WTC11 (cell line): ENCODE data around the gene FAM107B. TPM values are rescaled to one million over a fixed set of nuclear protein-coding genes. Genes with fewer than 3 reads are reported as not detected.

Source experiments
- ATAC-seq: fragments of 200-7000 bp; cut with Tn5 transposase; 2 replicates; pipeline ENCODE4 v1.10.0; 2021; ENCODE audit warnings: mild to moderate bottlenecking, moderate library complexity
- CTCF ChIA-PET: fragments of 300-600 bp; sonication (Branson Sonifier 250); formaldehyde crosslinking; loops from one replicate; lab custom pipeline; 2021; ENCODE audit warnings: antibody characterized with exemption; lab: Charles Lee
- POLR2A ChIA-PET: fragments of 350-600 bp; sonication (Branson Sonifier 250); formaldehyde crosslinking; loops from one replicate; lab custom pipeline; 2021; ENCODE audit warnings: antibody characterized with exemption; lab: Charles Lee
- DNase-seq: peaks from one replicate; pipeline ENCODE4 v3.0.0; 2021; ENCODE audit warnings: low spot score
- H3K27ac Mint-ChIP-seq: 2 replicates; pipeline ENCODE4 v1.8.0; 2021; ENCODE audit warnings: mixed read lengths
- H3K27me3 Mint-ChIP-seq: 2 replicates; pipeline ENCODE4 v1.8.0; 2021; ENCODE audit warnings: low read depth, mild to moderate bottlenecking, moderate library complexity, mixed read lengths
- H3K36me3 Mint-ChIP-seq: 2 replicates; pipeline ENCODE4 v1.8.0; 2021; ENCODE audit warnings: mixed read lengths
- H3K4me1 Mint-ChIP-seq: 2 replicates; pipeline ENCODE4 v1.8.0; 2022; ENCODE audit warnings: mixed read lengths
- H3K4me3 Mint-ChIP-seq: 2 replicates; pipeline ENCODE4 v1.8.0; 2021; ENCODE audit warnings: mild to moderate bottlenecking, moderate library complexity, mixed read lengths
- H3K9me3 Mint-ChIP-seq: 2 replicates; pipeline ENCODE4 v1.8.0; 2021; ENCODE audit warnings: mixed read lengths
- ATF1 ChIP-seq: sonication (generic); formaldehyde crosslinking; IDR thresholded peaks from 2 replicates; pipeline ENCODE4 v1.8.1; 2023; ENCODE audit warnings: mild to moderate bottlenecking, moderate library complexity, missing genetic modification reagents
- ATF6 ChIP-seq: sonication (generic); formaldehyde crosslinking; IDR thresholded peaks from 2 replicates; pipeline ENCODE4 v1.8.1; 2023; ENCODE audit warnings: mild to moderate bottlenecking, missing genetic modification reagents
- CREM ChIP-seq: sonication (generic); formaldehyde crosslinking; IDR thresholded peaks from 2 replicates; pipeline ENCODE4 v1.8.1; 2022; ENCODE audit warnings: mild to moderate bottlenecking, missing genetic modification reagents, moderate library complexity
- E2F5 ChIP-seq: sonication (generic); formaldehyde crosslinking; IDR thresholded peaks from 2 replicates; pipeline ENCODE4 v1.8.1; 2022; ENCODE audit warnings: mild to moderate bottlenecking, moderate library complexity, missing genetic modification reagents
- ELF4 ChIP-seq: sonication (generic); formaldehyde crosslinking; IDR thresholded peaks from 2 replicates; pipeline ENCODE4 v1.8.1; 2022; ENCODE audit warnings: low read depth, mild to moderate bottlenecking, moderate library complexity, missing genetic modification reagents
- FOXP1 ChIP-seq: sonication (generic); formaldehyde crosslinking; IDR thresholded peaks from 2 replicates; pipeline ENCODE4 v1.8.0; 2022; ENCODE audit warnings: missing genetic modification reagents, mild to moderate bottlenecking, moderate library complexity, borderline replicate concordance
- GRHL2 ChIP-seq: fragments of 250-450 bp; sonication (Bioruptor Pico); IDR thresholded peaks from 2 replicates; pipeline ENCODE4 v1.8.0; 2022; ENCODE audit warnings: mild to moderate bottlenecking, moderate library complexity; ENCODE audit not compliant: insufficient replicate concordance, severe bottlenecking
- KAT7 ChIP-seq: sonication (generic); formaldehyde crosslinking; IDR thresholded peaks from 2 replicates; pipeline ENCODE4 v1.8.1; 2023; ENCODE audit warnings: missing genetic modification reagents, mild to moderate bottlenecking, borderline replicate concordance
- MLX ChIP-seq: sonication (generic); formaldehyde crosslinking; IDR thresholded peaks from 2 replicates; pipeline ENCODE4 v1.8.1; 2023; ENCODE audit warnings: mild to moderate bottlenecking, missing genetic modification reagents, moderate library complexity
- NR1H2 ChIP-seq: sonication (generic); formaldehyde crosslinking; IDR thresholded peaks from 2 replicates; pipeline ENCODE4 v1.9.0; 2021; ENCODE audit warnings: mild to moderate bottlenecking, moderate library complexity, missing genetic modification reagents
- PRRX2 ChIP-seq: fragments of 250-450 bp; sonication (Bioruptor Pico); IDR thresholded peaks from 2 replicates; pipeline ENCODE4 v1.8.0; 2021; ENCODE audit warnings: mild to moderate bottlenecking
- RELA ChIP-seq: sonication (generic); formaldehyde crosslinking; IDR thresholded peaks from 2 replicates; pipeline ENCODE4 v1.8.1; 2022; ENCODE audit warnings: missing genetic modification reagents, mild to moderate bottlenecking, borderline replicate concordance
- SMAD3 ChIP-seq: sonication (generic); formaldehyde crosslinking; IDR thresholded peaks from 2 replicates; pipeline ENCODE4 v1.8.0; 2022; ENCODE audit warnings: missing genetic modification reagents, mild to moderate bottlenecking, borderline replicate concordance
- SMAD4 ChIP-seq: sonication (generic); formaldehyde crosslinking; IDR thresholded peaks from 2 replicates; pipeline ENCODE4 v1.8.0; 2022; ENCODE audit warnings: mild to moderate bottlenecking, missing genetic modification reagents
- TEAD1 ChIP-seq: sonication (generic); formaldehyde crosslinking; IDR thresholded peaks from 2 replicates; pipeline ENCODE4 v1.8.0; 2022; ENCODE audit warnings: mild to moderate bottlenecking, missing genetic modification reagents
- USF2 ChIP-seq: sonication (generic); formaldehyde crosslinking; IDR thresholded peaks from 2 replicates; pipeline ENCODE4 v1.8.1; 2023; ENCODE audit warnings: mild to moderate bottlenecking, missing genetic modification reagents, moderate library complexity
- ZBTB21 ChIP-seq: sonication (generic); formaldehyde crosslinking; IDR thresholded peaks from 2 replicates; pipeline ENCODE4 v1.8.1; 2023; ENCODE audit warnings: mild to moderate bottlenecking, missing genetic modification reagents, borderline replicate concordance
- total RNA-seq: library from RNA; stranded (reverse); gene quantifications from 3 replicates; pipeline ENCODE4 v1.2.3, GENCODE V29; 2021
- TF ChIP-seq, protein P1 (sequence below): fragments of 250-450 bp; sonication (Bioruptor Pico); conservative IDR thresholded peaks from 2 replicates; pipeline ENCODE4 v1.9.0; 2021; ENCODE audit warnings: mild to moderate bottlenecking
- TF ChIP-seq, protein P2 (sequence below): sonication (generic); formaldehyde crosslinking; IDR thresholded peaks from 2 replicates; pipeline ENCODE4 v1.8.1; 2022; ENCODE audit warnings: mild to moderate bottlenecking, missing genetic modification reagents, moderate library complexity, borderline replicate concordance
- TF ChIP-seq, protein P3 (sequence below): sonication (generic); formaldehyde crosslinking; IDR thresholded peaks from 2 replicates; pipeline ENCODE4 v1.8.0; 2022; ENCODE audit warnings: mild to moderate bottlenecking, missing genetic modification reagents
- TF ChIP-seq, protein P4 (sequence below): fragments of 200-600 bp; IDR thresholded peaks from 2 replicates; pipeline ENCODE4 v1.8.0; 2022; ENCODE audit warnings: antibody characterized with exemption
- TF ChIP-seq, protein P5 (sequence below): sonication (generic); formaldehyde crosslinking; IDR thresholded peaks from 2 replicates; pipeline ENCODE4 v1.8.1; 2022; ENCODE audit warnings: low read depth, mild to moderate bottlenecking, moderate library complexity, missing genetic modification reagents, borderline replicate concordance

The FAM107B gene
- total RNA-seq, 1 experiment from 2014 or later = 22.4 TPM

- TF ChIP-seq ELF4 (CRISPR knock-in tag) (no peak), RELA (CRISPR knock-in tag) (no peak), USF2 (no peak), KAT7 (CRISPR knock-in tag) (no peak), PRRX2 (CRISPR knock-in tag) (no peak), CREM (CRISPR knock-in tag) (no peak), FOXP1 (no peak), NR1H2 (CRISPR knock-in tag) (no peak)
- TF ChIP-seq, protein P1, sequence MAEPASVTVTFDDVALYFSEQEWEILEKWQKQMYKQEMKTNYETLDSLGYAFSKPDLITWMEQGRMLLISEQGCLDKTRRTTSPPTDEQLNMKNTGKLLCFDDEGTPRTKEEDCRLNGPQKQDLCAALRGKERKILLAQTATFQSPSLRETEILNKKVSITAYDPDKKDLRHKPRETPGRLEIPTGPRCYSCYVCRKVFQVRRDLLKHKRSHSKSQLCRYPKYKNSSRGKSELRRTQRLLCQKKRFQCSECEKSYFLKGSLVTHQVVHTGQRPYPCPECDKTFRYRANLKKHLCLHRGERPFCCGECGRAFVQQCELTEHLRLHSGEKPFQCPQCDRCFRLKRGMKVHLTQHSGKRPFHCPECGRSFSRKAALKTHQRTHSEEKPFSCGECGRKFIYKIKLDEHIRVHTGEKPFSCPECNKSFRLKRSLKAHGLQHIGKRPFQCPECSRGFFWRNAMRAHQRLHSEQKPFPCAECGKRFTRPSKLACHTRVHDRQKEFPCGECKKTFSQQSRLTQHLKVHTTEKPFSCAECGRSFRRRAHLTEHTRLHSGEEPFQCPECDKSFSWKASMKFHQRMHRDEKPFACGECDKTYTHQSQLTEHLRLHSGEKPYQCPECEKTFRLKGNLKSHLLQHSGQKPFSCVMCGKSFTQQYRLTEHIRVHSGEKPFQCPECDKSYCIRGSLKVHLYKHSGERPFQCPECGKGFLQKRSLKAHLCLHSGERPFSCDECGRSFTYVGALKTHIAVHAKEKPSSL (CRISPR knock-in tag) = no peak
These were observed 239.1 kb downstream of the FAM107B start (continued) for GRCh38 chr10:14535457-14536130.

DNA sequence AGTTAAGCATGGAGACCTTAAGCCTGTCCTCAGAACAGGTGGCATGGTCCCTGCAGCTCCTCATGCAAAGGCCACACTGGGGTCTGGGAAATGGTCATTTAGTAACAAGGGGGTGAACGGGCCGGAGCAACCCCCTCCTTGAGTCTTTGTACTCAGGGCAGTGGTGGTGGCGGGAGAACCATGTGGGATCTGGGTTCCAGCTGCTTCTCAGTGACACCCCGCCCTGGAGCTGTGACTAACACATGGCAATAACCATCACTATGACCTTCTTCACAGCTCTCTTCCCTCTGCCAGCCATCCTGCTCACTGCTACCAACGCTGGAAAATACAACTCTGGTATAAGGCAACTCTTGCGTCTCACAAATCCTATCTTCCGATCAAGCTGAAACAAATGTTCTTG, 240.5 kb downstream of the FAM107B start:
- Mint-ChIP-seq H3K4me3 (no peak overlapping the region), H3K27ac (no peak overlapping the region; the same call in 1 of the 2 replicates), H3K27me3 (no peaks in the 10 kb centered on the region), H3K9me3 (no peaks in the 10 kb centered on the region), H3K4me1 (peaks cover 3% of the 10 kb centered on the region; the same call in 1 of the 2 replicates), H3K36me3 (no peaks in the 10 kb centered on the region; the same call in 1 of the 2 replicates)
- ChIA-PET CTCF (interaction anchor here (0.6 to 4.6 kb wide), 4 partner anchors 14 to 304 kb away, joined by 3 to 26 read pairs (median 5); partner anchors contain the start of genes CDNF, HSPA14 and MSANTD7), POLR2A (no interaction called here)
- ATAC-seq = no peak
- DNase-seq = no peak
- TF ChIP-seq, protein P2, sequence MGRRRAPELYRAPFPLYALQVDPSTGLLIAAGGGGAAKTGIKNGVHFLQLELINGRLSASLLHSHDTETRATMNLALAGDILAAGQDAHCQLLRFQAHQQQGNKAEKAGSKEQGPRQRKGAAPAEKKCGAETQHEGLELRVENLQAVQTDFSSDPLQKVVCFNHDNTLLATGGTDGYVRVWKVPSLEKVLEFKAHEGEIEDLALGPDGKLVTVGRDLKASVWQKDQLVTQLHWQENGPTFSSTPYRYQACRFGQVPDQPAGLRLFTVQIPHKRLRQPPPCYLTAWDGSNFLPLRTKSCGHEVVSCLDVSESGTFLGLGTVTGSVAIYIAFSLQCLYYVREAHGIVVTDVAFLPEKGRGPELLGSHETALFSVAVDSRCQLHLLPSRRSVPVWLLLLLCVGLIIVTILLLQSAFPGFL (CRISPR knock-in tag) = no peak
- TF ChIP-seq ATF1 (CRISPR knock-in tag) (no peak), E2F5 (CRISPR knock-in tag) (no peak), GRHL2 (CRISPR knock-in tag) (no peak), TEAD1 (CRISPR knock-in tag) (no peak), MLX (CRISPR knock-in tag) (no peak), ZBTB21 (no peak), SMAD4 (no peak), SMAD3 (CRISPR knock-in tag) (no peak), ATF6 (CRISPR knock-in tag) (no peak)
- TF ChIP-seq, protein P3, sequence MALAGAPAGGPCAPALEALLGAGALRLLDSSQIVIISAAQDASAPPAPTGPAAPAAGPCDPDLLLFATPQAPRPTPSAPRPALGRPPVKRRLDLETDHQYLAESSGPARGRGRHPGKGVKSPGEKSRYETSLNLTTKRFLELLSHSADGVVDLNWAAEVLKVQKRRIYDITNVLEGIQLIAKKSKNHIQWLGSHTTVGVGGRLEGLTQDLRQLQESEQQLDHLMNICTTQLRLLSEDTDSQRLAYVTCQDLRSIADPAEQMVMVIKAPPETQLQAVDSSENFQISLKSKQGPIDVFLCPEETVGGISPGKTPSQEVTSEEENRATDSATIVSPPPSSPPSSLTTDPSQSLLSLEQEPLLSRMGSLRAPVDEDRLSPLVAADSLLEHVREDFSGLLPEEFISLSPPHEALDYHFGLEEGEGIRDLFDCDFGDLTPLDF (CRISPR knock-in tag) = no peak
- TF ChIP-seq, protein P4, sequence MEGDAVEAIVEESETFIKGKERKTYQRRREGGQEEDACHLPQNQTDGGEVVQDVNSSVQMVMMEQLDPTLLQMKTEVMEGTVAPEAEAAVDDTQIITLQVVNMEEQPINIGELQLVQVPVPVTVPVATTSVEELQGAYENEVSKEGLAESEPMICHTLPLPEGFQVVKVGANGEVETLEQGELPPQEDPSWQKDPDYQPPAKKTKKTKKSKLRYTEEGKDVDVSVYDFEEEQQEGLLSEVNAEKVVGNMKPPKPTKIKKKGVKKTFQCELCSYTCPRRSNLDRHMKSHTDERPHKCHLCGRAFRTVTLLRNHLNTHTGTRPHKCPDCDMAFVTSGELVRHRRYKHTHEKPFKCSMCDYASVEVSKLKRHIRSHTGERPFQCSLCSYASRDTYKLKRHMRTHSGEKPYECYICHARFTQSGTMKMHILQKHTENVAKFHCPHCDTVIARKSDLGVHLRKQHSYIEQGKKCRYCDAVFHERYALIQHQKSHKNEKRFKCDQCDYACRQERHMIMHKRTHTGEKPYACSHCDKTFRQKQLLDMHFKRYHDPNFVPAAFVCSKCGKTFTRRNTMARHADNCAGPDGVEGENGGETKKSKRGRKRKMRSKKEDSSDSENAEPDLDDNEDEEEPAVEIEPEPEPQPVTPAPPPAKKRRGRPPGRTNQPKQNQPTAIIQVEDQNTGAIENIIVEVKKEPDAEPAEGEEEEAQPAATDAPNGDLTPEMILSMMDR = no peak
- TF ChIP-seq, protein P5, sequence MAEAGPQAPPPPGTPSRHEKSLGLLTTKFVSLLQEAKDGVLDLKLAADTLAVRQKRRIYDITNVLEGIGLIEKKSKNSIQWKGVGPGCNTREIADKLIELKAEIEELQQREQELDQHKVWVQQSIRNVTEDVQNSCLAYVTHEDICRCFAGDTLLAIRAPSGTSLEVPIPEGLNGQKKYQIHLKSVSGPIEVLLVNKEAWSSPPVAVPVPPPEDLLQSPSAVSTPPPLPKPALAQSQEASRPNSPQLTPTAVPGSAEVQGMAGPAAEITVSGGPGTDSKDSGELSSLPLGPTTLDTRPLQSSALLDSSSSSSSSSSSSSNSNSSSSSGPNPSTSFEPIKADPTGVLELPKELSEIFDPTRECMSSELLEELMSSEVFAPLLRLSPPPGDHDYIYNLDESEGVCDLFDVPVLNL (CRISPR knock-in tag) = no peak
